Spleen (tissue), 11 donors: ENCODE data around the gene SCGB1A1. TPM values are rescaled to one million over a fixed set of nuclear protein-coding genes. Genes with fewer than 3 reads are reported as not detected.
A peak's percentile ranks its signal among the peaks of the same experiment; 100 is the strongest.

Experiments
- DNase-seq: peaks from one replicate; pipeline ENCODE4 v3.0.0-alpha.2; 2020
- H3K27ac ChIP-seq, 8 donors: fragments of 200-600 bp; sonication (generic) in 7 of 8; 1 replicate in 4 of 8; 2 replicates in 4 of 8; pipeline versions ENCODE4 v1.5.0 to v1.8.0; 2016 to 2021; ENCODE audit warnings: inconsistent platforms in 4 of 8, mild to moderate bottlenecking in 4 of 8, moderate library complexity in 1 of 8
- H3K27me3 ChIP-seq, 7 donors: fragments of 200-600 bp; sonication (generic) in 6 of 7; replicated peaks in 1 of 7; 1 replicate in 4 of 7; 2 replicates in 3 of 7; pipeline versions ENCODE4 v1.5.0 to v1.8.0; 2016 to 2021; ENCODE audit warnings: inconsistent platforms in 3 of 7, mild to moderate bottlenecking in 1 of 7
- H3K36me3 ChIP-seq, 6 donors: fragments of 200-600 bp; sonication (generic) in 5 of 6; 1 replicate in 4 of 6; 2 replicates in 2 of 6; pipeline versions ENCODE4 v1.5.0 to v1.8.0; 2016 to 2021; ENCODE audit warnings: inconsistent platforms in 2 of 6
- H3K4me1 ChIP-seq, 6 donors: fragments of 200-600 bp; sonication (generic) in 5 of 6; 1 replicate in 3 of 6; 2 replicates in 3 of 6; pipeline versions ENCODE4 v1.5.0 to v1.8.0; 2016 to 2021; ENCODE audit warnings: inconsistent platforms in 3 of 6
- H3K4me3 ChIP-seq, 8 donors: fragments of 200-600 bp; sonication (generic) in 7 of 8; 1 replicate in 4 of 8; 2 replicates in 4 of 8; pipeline versions ENCODE4 v1.5.0 to v1.8.0; 2016 to 2021; ENCODE audit warnings: inconsistent platforms in 4 of 8, mild to moderate bottlenecking in 4 of 8, moderate library complexity in 2 of 8
- H3K9me3 ChIP-seq, 8 donors: fragments of 200-600 bp; sonication (generic) in 7 of 8; 1 replicate in 4 of 8; 2 replicates in 4 of 8; pipeline versions ENCODE4 v1.5.0 to v1.8.0; 2016 to 2021; ENCODE audit warnings: inconsistent platforms in 4 of 8
- POLR2A ChIP-seq, 3 donors: fragments of 450-650 bp; IDR thresholded peaks; one replicate each; pipeline ENCODE4 v1.5.1; 2017; ENCODE audit warnings: antibody characterized with exemption in 3 of 3, mild to moderate bottlenecking in 1 of 3
- POLR2AphosphoS5 ChIP-seq, 3 donors: sonication (generic); formaldehyde crosslinking; IDR thresholded peaks; one replicate each; pipeline ENCODE4 v1.5.1; 2017; ENCODE audit warnings: antibody characterized with exemption in 3 of 3
- WGBS, 5 donors: extraction: QIAGEN DNeasy Blood & Tissue Kit in 3 of 5; methylation state at CpG; one replicate each; pipeline versions ENCODE4 v1.1.5 to v1.1.7; 2013 to 2018; 5-methylcytosine and 5-hydroxymethylcytosine counted together
- intact Hi-C: fragments of 100-400 bp; cut with DNase I; formaldehyde crosslinking; loops from one replicate; pipeline ENCODE4 v1.15.0; 2023; ENCODE audit warnings: low total_unique reads
- polyA plus RNA-seq, 3 donors: library from polyadenylated mRNA; stranded (reverse); fragments of 200-250 nt; gene quantifications; one replicate each; pipeline ENCODE4 v1.2.1, GENCODE V29; 2013
- total RNA-seq, 7 donors: library from RNA; depleted of rRNA in 3 of 7; stranded (reverse); fragments of >200 nt in 3 of 7; fragmentation: NEBNext Ultra II Directional in 4 of 7; extraction: Animal tissue kit (Norgen Biotek cat#: 25700) in 4 of 7; gene quantifications; one replicate each; pipeline versions ENCODE4 v1.1.0 to v1.2.1, GENCODE V29; 2016 to 2021
- TF ChIP-seq, protein P1 (sequence below), 11 experiments: fragments of 200-600 bp in 7 of 11; fragments of 450-650 bp in 4 of 11; sonication (generic) in 4 of 11; IDR thresholded peaks in 8 of 11; conservative IDR thresholded peaks in 3 of 11; 1 replicate in 7 of 11; 2 replicates in 4 of 11; pipeline versions ENCODE4 v1.4.0 to v1.8.0; 2016 to 2021; ENCODE audit warnings: antibody characterized with exemption in 11 of 11, inconsistent platforms in 4 of 11, mild to moderate bottlenecking in 1 of 11
- donor health status: healthy with polysubstance abuse.
- donor health status: DM: no; HTN: no; CAD: no; lungs with moderate emphysema.
- donor health status: DM: no; HTN: no; CAD: no.
- donor health status: Bipolar disorder and iron deficiency.
- donor health status: healthy.
- donor health status: DM: no; HTN: no; CAD: no.
- donor health status: DM: yes; HTN: yes; CAD: no.

The SCGB1A1 gene
- total and polyA plus RNA-seq, 10 donors: 0.35 TPM; not detected in 9

- WGBS, 5 donors: 20 to 39% (median 28%) methylated on average over 14 of the region's 14 CpGs
- Histone ChIP-seq H3K4me1 (peaks cover 0 to 40% (median 13%) of the 10 kb centered on the region in 6 donors), H3K9me3 (no peaks in the 10 kb centered on the region), H3K27me3 (no peaks in the 10 kb centered on the region), H3K36me3 (peaks cover 0 to 12% (median 0%) of the 10 kb centered on the region in 6 donors), H3K4me3 (peak overlapping the region in 4 of 8 donors; percentile 6 to 48 (median 18)), H3K27ac (peak overlapping the region in 7 of 8 donors; percentile 22 to 76 (median 60))
- TF ChIP-seq POLR2A (IDR thresholded peaks at IDR 0.05) (no peak), POLR2AphosphoS5 (IDR thresholded peaks at IDR 0.05) (peak; percentile 23 to 51 (median 44))
- TF ChIP-seq, protein P1, sequence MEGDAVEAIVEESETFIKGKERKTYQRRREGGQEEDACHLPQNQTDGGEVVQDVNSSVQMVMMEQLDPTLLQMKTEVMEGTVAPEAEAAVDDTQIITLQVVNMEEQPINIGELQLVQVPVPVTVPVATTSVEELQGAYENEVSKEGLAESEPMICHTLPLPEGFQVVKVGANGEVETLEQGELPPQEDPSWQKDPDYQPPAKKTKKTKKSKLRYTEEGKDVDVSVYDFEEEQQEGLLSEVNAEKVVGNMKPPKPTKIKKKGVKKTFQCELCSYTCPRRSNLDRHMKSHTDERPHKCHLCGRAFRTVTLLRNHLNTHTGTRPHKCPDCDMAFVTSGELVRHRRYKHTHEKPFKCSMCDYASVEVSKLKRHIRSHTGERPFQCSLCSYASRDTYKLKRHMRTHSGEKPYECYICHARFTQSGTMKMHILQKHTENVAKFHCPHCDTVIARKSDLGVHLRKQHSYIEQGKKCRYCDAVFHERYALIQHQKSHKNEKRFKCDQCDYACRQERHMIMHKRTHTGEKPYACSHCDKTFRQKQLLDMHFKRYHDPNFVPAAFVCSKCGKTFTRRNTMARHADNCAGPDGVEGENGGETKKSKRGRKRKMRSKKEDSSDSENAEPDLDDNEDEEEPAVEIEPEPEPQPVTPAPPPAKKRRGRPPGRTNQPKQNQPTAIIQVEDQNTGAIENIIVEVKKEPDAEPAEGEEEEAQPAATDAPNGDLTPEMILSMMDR (IDR thresholded peaks at IDR 0.05 in 8 of 11, conservative IDR thresholded peaks at IDR 0.05 in 3 of 11): peak; percentile 53 to 83 (median 74)
- peak; percentile 84 for DNase-seq
- intact Hi-C loops: loop anchor here (10.0 kb wide), 2 partner anchors 300 to 470 kb away; no protein-coding TSS in a partner anchor
These were observed 23.9 kb upstream of the SCGB1A1 start for GRCh38 chr11:62394825-62395538.

- WGBS, 5 donors: 84 to 91% (median 87%) methylated on average over 10 of the region's 10 CpGs
- Histone ChIP-seq H3K27ac (no peak overlapping the region), H3K27me3 (no peaks in the 10 kb centered on the region), H3K4me3 (no peak overlapping the region), H3K36me3 (peaks cover 0 to 11% (median 0%) of the 10 kb centered on the region in 6 donors), H3K4me1 (peaks cover 0 to 50% (median 19%) of the 10 kb centered on the region in 6 donors), H3K9me3 (no peaks in the 10 kb centered on the region)
- peak; percentile 50 for DNase-seq
- intact Hi-C loops: loop anchor here (10.0 kb wide), 2 partner anchors 299 to 469 kb away; no protein-coding TSS in a partner anchor
- TF ChIP-seq POLR2AphosphoS5 (IDR thresholded peaks at IDR 0.05): no peak
- TF ChIP-seq, protein P1 (IDR thresholded peaks at IDR 0.05 in 8 of 11, conservative IDR thresholded peaks at IDR 0.05 in 3 of 11): no peak
- TF ChIP-seq POLR2A (IDR thresholded peaks at IDR 0.05): no peak
These were observed 22.8 kb upstream of the SCGB1A1 start for GRCh38 chr11:62395885-62396551.

DNA sequence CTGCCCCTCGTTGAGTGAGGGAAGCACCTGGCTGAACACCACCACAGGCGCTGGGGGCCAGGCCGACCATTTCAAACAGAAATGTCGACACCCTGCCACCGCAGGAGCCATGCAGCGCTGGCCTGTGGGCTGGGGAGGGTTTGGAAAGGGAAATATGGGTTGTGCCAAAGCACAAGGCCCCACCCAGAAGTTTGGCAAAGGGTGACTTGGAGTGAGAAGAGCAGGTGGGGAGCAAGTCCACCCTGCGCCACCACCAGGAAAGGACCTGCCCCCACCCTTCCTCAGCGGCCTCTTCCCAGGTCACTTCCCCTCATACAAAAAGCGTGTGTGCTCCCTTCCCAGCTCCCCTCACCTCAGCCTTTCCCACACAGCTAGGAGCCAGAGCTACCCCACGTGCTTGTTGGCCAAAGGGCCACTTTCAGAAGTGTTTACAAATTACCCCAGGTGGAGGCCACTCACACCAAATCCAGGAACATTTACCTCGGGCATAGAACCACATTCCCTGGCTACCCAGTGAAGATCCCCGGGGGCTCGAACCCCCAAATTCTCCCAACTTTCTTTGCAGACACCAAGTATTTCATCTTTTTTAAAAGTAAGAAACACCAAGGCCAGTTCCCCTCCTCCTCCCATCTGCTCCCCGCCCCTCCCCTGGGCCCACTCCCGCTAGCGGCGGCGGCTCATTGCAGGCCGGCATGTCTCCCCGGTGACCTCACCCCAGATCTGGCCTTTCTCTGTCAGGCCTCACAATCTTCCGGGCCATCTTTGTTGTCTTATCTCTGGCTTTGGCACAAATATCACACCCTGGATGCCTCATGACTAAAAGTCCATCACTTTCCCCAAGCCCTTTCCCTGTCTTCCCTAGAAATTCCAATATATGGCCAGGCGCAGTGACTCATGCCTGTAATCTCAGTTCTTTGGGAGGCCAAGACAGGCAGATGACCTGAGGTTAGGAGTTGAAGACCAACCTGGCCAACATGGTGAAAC, 20.5 kb upstream of the SCGB1A1 start:
- DNase-seq: peak; percentile 67
- no peaks in the 10 kb centered on the region for H3K27me3 ChIP-seq
- no peak for TF ChIP-seq POLR2A (IDR thresholded peaks at IDR 0.05)
- TF ChIP-seq, protein P1 (IDR thresholded peaks at IDR 0.05 in 8 of 11, conservative IDR thresholded peaks at IDR 0.05 in 3 of 11): no peak
- no peak for TF ChIP-seq POLR2AphosphoS5 (IDR thresholded peaks at IDR 0.05)
- H3K27ac ChIP-seq: peak overlapping the region in 5 of 8 donors; percentile 30 to 77 (median 51)
- peaks cover 14 to 73% (median 38%) of the 10 kb centered on the region in 6 donors for H3K4me1 ChIP-seq
- 37 to 60% (median 55%) methylated on average over 21 to 22 of the region's 22 CpGs for WGBS, 5 donors
- intact Hi-C loops: loop anchor here (10.0 kb wide), 2 partner anchors 296 to 466 kb away; no protein-coding TSS in a partner anchor
- H3K4me3 ChIP-seq: no peak overlapping the region
- no peaks in the 10 kb centered on the region for H3K9me3 ChIP-seq
- no peaks in the 10 kb centered on the region for H3K36me3 ChIP-seq
